ENCODE results near the gene FAM228B. TPM values are rescaled to one million over a fixed set of nuclear protein-coding genes. Genes with fewer than 3 reads are reported as not detected.

Gene FAM228B
- total RNA-seq, 1 donor from 2014 or later = 38.0 TPM

- no peaks in the 10 kb centered on the region for H3K9me3 Mint-ChIP-seq
- H3K4me3 Mint-ChIP-seq = peak overlapping the region; percentile 96
- H3K27me3 Mint-ChIP-seq (ENCODE audit: low read depth) = no peaks in the 10 kb centered on the region
- no peak for TF ChIP-seq CTCF (IDR thresholded peaks at IDR 0.05; ENCODE audit: unreplicated experiment)
- no peak for DNase-seq (ENCODE audit: low spot score in 2 of 2, unreplicated experiment in 2 of 2)
- peaks cover 18% of the 10 kb centered on the region for H3K36me3 Mint-ChIP-seq
- H3K4me1 Mint-ChIP-seq = peaks cover 21% of the 10 kb centered on the region
- H3K27ac Mint-ChIP-seq = peak overlapping the region; percentile 99
Observed at GRCh38 chr2:24077535-24077877, 45.8 kb upstream of the FAM228B start.

GRCh38 chr2:24077879-24078278 lies 45.4 kb upstream of the FAM228B start:
- peaks cover 16% of the 10 kb centered on the region for H3K36me3 Mint-ChIP-seq
- peaks cover 21% of the 10 kb centered on the region for H3K4me1 Mint-ChIP-seq
- no peak for TF ChIP-seq CTCF (IDR thresholded peaks at IDR 0.05; ENCODE audit: unreplicated experiment)
- peak overlapping the region; percentile 99 for H3K27ac Mint-ChIP-seq
- peak overlapping the region; percentile 96 for H3K4me3 Mint-ChIP-seq
- H3K27me3 Mint-ChIP-seq (ENCODE audit: low read depth) = no peaks in the 10 kb centered on the region
- no peak for DNase-seq (ENCODE audit: low spot score in 2 of 2, unreplicated experiment in 2 of 2)
- no peaks in the 10 kb centered on the region for H3K9me3 Mint-ChIP-seq

- H3K4me1 Mint-ChIP-seq = peaks cover 27% of the 10 kb centered on the region
- no peaks in the 10 kb centered on the region for H3K27me3 Mint-ChIP-seq (ENCODE audit: low read depth)
- H3K27ac Mint-ChIP-seq = no peak overlapping the region
Observed at GRCh38 chr2:24080701-24081100, 42.6 kb upstream of the FAM228B start.

GRCh38 chr2:24082787-24083566 lies 40.3 kb upstream of the FAM228B start:
- no peak for TF ChIP-seq CTCF (IDR thresholded peaks at IDR 0.05; ENCODE audit: unreplicated experiment)
- DNase-seq (ENCODE audit: low spot score in 2 of 2, unreplicated experiment in 2 of 2) = no peak
- Mint-ChIP-seq H3K27me3 (ENCODE audit: low read depth) (no peaks in the 10 kb centered on the region), H3K27ac (peak overlapping the region; percentile 97), H3K4me3 (peak overlapping the region; percentile 93), H3K4me1 (peaks cover 20% of the 10 kb centered on the region), H3K36me3 (peaks cover 13% of the 10 kb centered on the region), H3K9me3 (no peaks in the 10 kb centered on the region)

More at GRCh38 chr2:24080701-24081100, 42.6 kb upstream of the FAM228B start:
- no peak for TF ChIP-seq CTCF (IDR thresholded peaks at IDR 0.05; ENCODE audit: unreplicated experiment)
- no peak for DNase-seq (ENCODE audit: low spot score in 2 of 2, unreplicated experiment in 2 of 2)
- no peaks in the 10 kb centered on the region for H3K9me3 Mint-ChIP-seq
- H3K36me3 Mint-ChIP-seq = peaks cover 12% of the 10 kb centered on the region
- H3K4me3 Mint-ChIP-seq = no peak overlapping the region

GRCh38 chr2:24083567-24084385 lies 39.5 kb upstream of the FAM228B start:
- Mint-ChIP-seq H3K4me3 (peak overlapping the region; percentile 93), H3K36me3 (peaks cover 16% of the 10 kb centered on the region), H3K4me1 (peaks cover 17% of the 10 kb centered on the region), H3K9me3 (no peaks in the 10 kb centered on the region), H3K27me3 (ENCODE audit: low read depth) (no peaks in the 10 kb centered on the region), H3K27ac (peak overlapping the region; percentile 97)
- no peak for TF ChIP-seq CTCF (IDR thresholded peaks at IDR 0.05; ENCODE audit: unreplicated experiment)
- peak in 1 of 2 experiments; percentile 34 for DNase-seq (ENCODE audit: low spot score in 2 of 2, unreplicated experiment in 2 of 2)

Data from mesothelial cell of epicardium (in vitro differentiated cells).